ENCODE data around the gene SAXO1.
"Not testable (repeated sequence)": the region's sequence is repeated elsewhere in the genome, so short reads cannot be mapped to it uniquely, and the experiment has no call there.

SAXO1 gene

GRCh38 chr9:18969128-18969527, 63.9 kb downstream of the SAXO1 start:
- DNase-seq: no peak

- DNase-seq: no peak
These were observed 77.4 kb downstream of the SAXO1 start for GRCh38 chr9:18955626-18956025.

- no peak for DNase-seq
These were observed 81.1 kb downstream of the SAXO1 start for GRCh38 chr9:18951936-18952335.

- peak; percentile 26 for DNase-seq
These were observed 85.1 kb downstream of the SAXO1 start for GRCh38 chr9:18947892-18948339.

GRCh38 chr9:18942801-18943200, 90.2 kb downstream of the SAXO1 start:
- DNase-seq: no peak

GRCh38 chr9:18941060-18941740, 91.8 kb downstream of the SAXO1 start:
- no peak for DNase-seq

GRCh38 chr9:18939943-18940342, 93.1 kb downstream of the SAXO1 start:
- no peak for DNase-seq

GRCh38 chr9:18936094-18936871, 96.7 kb downstream of the SAXO1 start:
- no peak for DNase-seq

- DNase-seq: no peak
These were observed 97.5 kb downstream of the SAXO1 start for GRCh38 chr9:18935541-18935940.

- not testable (repeated sequence) for DNase-seq
These were observed 102.4 kb downstream of the SAXO1 start for GRCh38 chr9:18930611-18931010.

- DNase-seq: no peak
These were observed 104.3 kb downstream of the SAXO1 start for GRCh38 chr9:18928711-18929110.

- DNase-seq: no peak
These were observed 106.5 kb downstream of the SAXO1 start for GRCh38 chr9:18926513-18926912.

GRCh38 chr9:18925880-18926279, 107.1 kb downstream of the SAXO1 start:
- no peak for DNase-seq

GRCh38 chr9:18923671-18924430, 109.2 kb downstream of the SAXO1 start:
- no peak for DNase-seq

- DNase-seq: no peak
These were observed 109.8 kb downstream of the SAXO1 start for GRCh38 chr9:18923167-18923566.

- DNase-seq: no peak
These were observed 110.7 kb downstream of the SAXO1 start for GRCh38 chr9:18922161-18922885.

GRCh38 chr9:18921366-18922075, 111.5 kb downstream of the SAXO1 start:
- DNase-seq: no peak

- no peak for DNase-seq
These were observed 112.6 kb downstream of the SAXO1 start for GRCh38 chr9:18920141-18921084.

GRCh38 chr9:18911714-18912342, 121.2 kb downstream of the SAXO1 start:
- no peak for DNase-seq

- DNase-seq: no peak
These were observed 122.1 kb downstream of the SAXO1 start for GRCh38 chr9:18910916-18911315.

GRCh38 chr9:18910435-18910834, 122.6 kb downstream of the SAXO1 start:
- no peak for DNase-seq
